HL-60 (cell line): ENCODE data around the gene RUFY4.

Source experiments
- DNase-seq, 2 experiments: peaks; one replicate each; pipeline ENCODE4 v3.0.0-alpha.2; 2010 to 2020; ENCODE audit warnings: low read depth in 1 of 2, low spot score in 1 of 2
- H3K27ac ChIP-seq: fragments of 250-450 bp; sonication (Bioruptor Pico); replicated peaks from 2 replicates; pipeline ENCODE4 v1.5.1; 2020; ENCODE audit warnings: mild to moderate bottlenecking, moderate library complexity
- H3K27me3 ChIP-seq: fragments of 250-450 bp; sonication (Bioruptor Pico); 2 replicates; pipeline ENCODE4 v1.5.1; 2021; ENCODE audit warnings: mild to moderate bottlenecking, moderate library complexity; ENCODE audit not compliant: insufficient read depth, poor library complexity, severe bottlenecking
- H3K4me3 ChIP-seq: replicated peaks from 2 replicates; pipeline ENCODE4 v1.5.1; 2011; ENCODE audit warnings: mild to moderate bottlenecking, control low read depth, low read length; ENCODE audit not compliant: insufficient read depth
- GABPA ChIP-seq: IDR thresholded peaks from 2 replicates; pipeline ENCODE4 v1.6.1; 2012; ENCODE audit warnings: low read depth
- POLR2AphosphoS5 ChIP-seq: IDR thresholded peaks from 2 replicates; pipeline ENCODE4 v1.6.1; 2012; ENCODE audit warnings: low read depth
- SPI1 ChIP-seq: IDR thresholded peaks from 2 replicates; pipeline ENCODE4 v1.6.1; 2012; ENCODE audit warnings: low read depth, mild to moderate bottlenecking, borderline replicate concordance
- TF ChIP-seq, protein P1 (sequence below): IDR thresholded peaks from one replicate; pipeline ENCODE4 v1.5.1; 2011; ENCODE audit warnings: low read length, control low read depth, inconsistent platforms; ENCODE audit not compliant: insufficient read depth
- TF ChIP-seq, protein P2 (sequence below): IDR thresholded peaks from 2 replicates; pipeline ENCODE4 v1.6.1; 2012; ENCODE audit warnings: low read depth; ENCODE audit not compliant: insufficient replicate concordance

The RUFY4 gene

DNA sequence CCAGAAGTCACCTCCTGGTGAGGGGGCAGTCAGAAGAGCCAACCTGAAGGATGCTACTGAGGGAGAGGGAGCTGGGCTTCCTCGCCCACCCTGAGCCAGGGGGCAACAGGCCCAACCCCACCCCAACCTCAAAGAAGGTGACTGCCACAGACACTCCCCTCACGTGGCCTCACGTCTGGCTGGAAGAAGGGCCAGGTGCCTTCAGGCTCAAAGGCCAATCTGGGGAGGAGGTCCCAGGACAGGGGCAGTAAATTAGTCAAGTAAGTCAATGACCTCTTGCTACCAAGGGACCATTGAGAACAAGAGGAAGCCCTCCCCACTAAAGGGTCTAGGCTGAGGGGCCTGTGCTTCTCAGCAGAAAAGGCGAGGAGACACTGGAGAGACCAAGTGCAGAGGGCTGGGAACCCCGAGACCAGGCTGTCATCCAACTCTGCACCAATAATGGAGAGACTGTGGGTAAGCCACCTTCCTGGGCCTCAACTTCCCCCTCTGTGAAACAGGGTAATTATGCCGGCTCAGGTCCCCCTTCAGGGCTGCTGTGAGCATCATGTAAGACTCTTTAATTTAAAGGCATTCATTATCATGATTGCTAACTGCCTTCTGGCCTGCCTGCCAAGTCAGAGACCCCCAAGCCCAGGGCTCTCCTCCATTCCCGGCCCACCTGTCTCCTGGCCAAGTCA, 46.1 kb upstream of the RUFY4 start:
- no peak overlapping the region for H3K27ac ChIP-seq
- DNase-seq, result no peak
- no peaks in the 10 kb centered on the region for H3K27me3 ChIP-seq
- TF ChIP-seq GABPA, result no peak
- no peak for TF ChIP-seq SPI1
- TF ChIP-seq POLR2AphosphoS5, result no peak
- TF ChIP-seq, protein P1, sequence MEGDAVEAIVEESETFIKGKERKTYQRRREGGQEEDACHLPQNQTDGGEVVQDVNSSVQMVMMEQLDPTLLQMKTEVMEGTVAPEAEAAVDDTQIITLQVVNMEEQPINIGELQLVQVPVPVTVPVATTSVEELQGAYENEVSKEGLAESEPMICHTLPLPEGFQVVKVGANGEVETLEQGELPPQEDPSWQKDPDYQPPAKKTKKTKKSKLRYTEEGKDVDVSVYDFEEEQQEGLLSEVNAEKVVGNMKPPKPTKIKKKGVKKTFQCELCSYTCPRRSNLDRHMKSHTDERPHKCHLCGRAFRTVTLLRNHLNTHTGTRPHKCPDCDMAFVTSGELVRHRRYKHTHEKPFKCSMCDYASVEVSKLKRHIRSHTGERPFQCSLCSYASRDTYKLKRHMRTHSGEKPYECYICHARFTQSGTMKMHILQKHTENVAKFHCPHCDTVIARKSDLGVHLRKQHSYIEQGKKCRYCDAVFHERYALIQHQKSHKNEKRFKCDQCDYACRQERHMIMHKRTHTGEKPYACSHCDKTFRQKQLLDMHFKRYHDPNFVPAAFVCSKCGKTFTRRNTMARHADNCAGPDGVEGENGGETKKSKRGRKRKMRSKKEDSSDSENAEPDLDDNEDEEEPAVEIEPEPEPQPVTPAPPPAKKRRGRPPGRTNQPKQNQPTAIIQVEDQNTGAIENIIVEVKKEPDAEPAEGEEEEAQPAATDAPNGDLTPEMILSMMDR, result no peak
- TF ChIP-seq, protein P2, sequence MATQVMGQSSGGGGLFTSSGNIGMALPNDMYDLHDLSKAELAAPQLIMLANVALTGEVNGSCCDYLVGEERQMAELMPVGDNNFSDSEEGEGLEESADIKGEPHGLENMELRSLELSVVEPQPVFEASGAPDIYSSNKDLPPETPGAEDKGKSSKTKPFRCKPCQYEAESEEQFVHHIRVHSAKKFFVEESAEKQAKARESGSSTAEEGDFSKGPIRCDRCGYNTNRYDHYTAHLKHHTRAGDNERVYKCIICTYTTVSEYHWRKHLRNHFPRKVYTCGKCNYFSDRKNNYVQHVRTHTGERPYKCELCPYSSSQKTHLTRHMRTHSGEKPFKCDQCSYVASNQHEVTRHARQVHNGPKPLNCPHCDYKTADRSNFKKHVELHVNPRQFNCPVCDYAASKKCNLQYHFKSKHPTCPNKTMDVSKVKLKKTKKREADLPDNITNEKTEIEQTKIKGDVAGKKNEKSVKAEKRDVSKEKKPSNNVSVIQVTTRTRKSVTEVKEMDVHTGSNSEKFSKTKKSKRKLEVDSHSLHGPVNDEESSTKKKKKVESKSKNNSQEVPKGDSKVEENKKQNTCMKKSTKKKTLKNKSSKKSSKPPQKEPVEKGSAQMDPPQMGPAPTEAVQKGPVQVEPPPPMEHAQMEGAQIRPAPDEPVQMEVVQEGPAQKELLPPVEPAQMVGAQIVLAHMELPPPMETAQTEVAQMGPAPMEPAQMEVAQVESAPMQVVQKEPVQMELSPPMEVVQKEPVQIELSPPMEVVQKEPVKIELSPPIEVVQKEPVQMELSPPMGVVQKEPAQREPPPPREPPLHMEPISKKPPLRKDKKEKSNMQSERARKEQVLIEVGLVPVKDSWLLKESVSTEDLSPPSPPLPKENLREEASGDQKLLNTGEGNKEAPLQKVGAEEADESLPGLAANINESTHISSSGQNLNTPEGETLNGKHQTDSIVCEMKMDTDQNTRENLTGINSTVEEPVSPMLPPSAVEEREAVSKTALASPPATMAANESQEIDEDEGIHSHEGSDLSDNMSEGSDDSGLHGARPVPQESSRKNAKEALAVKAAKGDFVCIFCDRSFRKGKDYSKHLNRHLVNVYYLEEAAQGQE, result no peak
- H3K4me3 ChIP-seq, result no peak overlapping the region

DNA sequence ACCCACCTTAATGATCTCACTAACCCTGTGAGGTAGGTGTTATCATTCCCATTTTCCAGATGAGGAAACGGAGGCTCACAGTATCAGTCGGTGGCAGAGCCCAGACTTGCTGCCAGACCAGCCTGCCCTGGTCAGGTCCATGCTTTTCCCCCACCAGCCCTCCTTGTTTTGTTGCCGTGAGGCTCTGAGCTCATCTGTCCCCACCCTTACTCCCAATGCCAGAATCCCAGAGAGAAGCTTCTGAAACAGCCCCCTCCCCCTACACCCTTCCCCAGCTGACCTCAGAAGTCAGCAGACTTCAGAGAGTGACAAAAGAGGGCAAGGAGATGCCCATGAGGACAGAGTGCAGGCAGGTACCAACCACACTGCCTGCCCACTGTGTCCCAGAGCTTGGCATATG, 45.4 kb upstream of the RUFY4 start:
- Histone ChIP-seq H3K4me3 (no peak overlapping the region), H3K27me3 (no peaks in the 10 kb centered on the region), H3K27ac (no peak overlapping the region)
- no peak for DNase-seq
- TF ChIP-seq POLR2AphosphoS5, result no peak
- no peak for TF ChIP-seq SPI1
- TF ChIP-seq, protein P1, result no peak
- TF ChIP-seq GABPA, result no peak
- TF ChIP-seq, protein P2, result no peak

DNA sequence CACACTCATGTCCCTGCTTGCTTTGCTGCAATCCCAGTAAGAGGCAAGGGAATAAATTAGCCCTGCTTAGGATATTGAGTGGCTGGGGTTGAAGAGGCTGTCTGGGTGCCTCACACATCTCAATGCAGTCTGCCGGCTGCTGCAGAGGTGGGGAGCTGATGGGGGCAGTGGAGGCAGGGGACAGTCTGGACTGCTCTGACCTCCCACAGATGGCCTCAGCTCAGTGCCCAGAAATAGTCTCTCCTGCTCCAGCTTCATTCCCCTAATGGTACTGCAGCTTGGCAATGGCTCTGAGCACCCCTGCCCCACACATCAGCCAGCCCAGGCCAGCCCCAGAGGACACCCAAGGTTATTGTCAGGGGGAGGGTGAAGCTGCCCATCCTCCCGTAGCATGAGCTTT, 44.7 kb upstream of the RUFY4 start:
- no peak for DNase-seq
- Histone ChIP-seq H3K4me3 (no peak overlapping the region), H3K27me3 (no peaks in the 10 kb centered on the region), H3K27ac (no peak overlapping the region)
- TF ChIP-seq SPI1, result no peak
- TF ChIP-seq GABPA, result no peak
- TF ChIP-seq, protein P2, result no peak
- TF ChIP-seq POLR2AphosphoS5, result no peak
